B cell (primary cell): ENCODE measurements around the gene AMDHD2. TPM values are rescaled to one million over a fixed set of nuclear protein-coding genes. Genes with fewer than 3 reads are reported as not detected.

Experiments used
- ATAC-seq: fragments of 200-7000 bp; cut with Tn5 transposase; one replicate; pipeline ENCODE4 v1.10.0; 2021; ENCODE audit warnings: low read depth, mild to moderate bottlenecking, moderate number of reproducible peaks, moderate library complexity
- CTCF ChIA-PET: fragments of 350-600 bp; sonication (Branson Sonifier 250); formaldehyde crosslinking; loops from one replicate; lab custom pipeline; 2021; ENCODE audit warnings: antibody characterized with exemption, inconsistent platforms; lab: Charles Lee
- POLR2A ChIA-PET: fragments of 350-600 bp; sonication (Branson Sonifier 250); formaldehyde crosslinking; loops from one replicate; lab custom pipeline; 2021; ENCODE audit warnings: antibody characterized with exemption; lab: Charles Lee
- DNase-seq: peaks from one replicate; pipeline ENCODE4 v3.0.0; 2013
- H2AFZ ChIP-seq: 2 replicates; pipeline ENCODE4 v1.6.1; 2012; ENCODE audit warnings: mild to moderate bottlenecking, low read depth, low read length; ENCODE audit not compliant: insufficient read depth, poor library complexity, severe bottlenecking
- H3K27ac ChIP-seq, 2 donors: 1 replicate in 1 of 2; 2 replicates in 1 of 2; pipeline ENCODE4 v1.5.1; 2012 to 2013; ENCODE audit warnings: low read length in 2 of 2, mild to moderate bottlenecking in 2 of 2, moderate library complexity in 1 of 2
- H3K27me3 ChIP-seq, 4 experiments: fragments of 200-600 bp in 1 of 4; sonication (generic) in 1 of 4; replicated peaks in 1 of 4; 1 replicate in 2 of 4; 2 replicates in 2 of 4; pipeline versions ENCODE4 v1.6.1 to v1.7.0; 2013 to 2016; ENCODE audit warnings: low read length in 3 of 4, mild to moderate bottlenecking in 2 of 4, mixed read lengths in 1 of 4, moderate library complexity in 1 of 4; ENCODE audit not compliant: insufficient read depth in 4 of 4, control insufficient read depth in 3 of 4; ENCODE audit errors: control extremely low read depth in 1 of 4
- H3K36me3 ChIP-seq, 2 experiments: replicated peaks in 1 of 2; 1 replicate in 1 of 2; 2 replicates in 1 of 2; pipeline versions ENCODE4 v1.6.1 to v1.7.1; 2013; ENCODE audit warnings: low read length in 1 of 2; ENCODE audit not compliant: insufficient read depth in 2 of 2, control insufficient read depth in 1 of 2; ENCODE audit errors: control extremely low read depth in 1 of 2, extremely low read depth in 1 of 2
- H3K4me1 ChIP-seq, 2 donors: fragments of 200-600 bp in 1 of 2; sonication (generic) in 1 of 2; 1 replicate in 1 of 2; 2 replicates in 1 of 2; pipeline versions ENCODE4 v1.5.1 to v1.6.1; 2013 to 2017; ENCODE audit warnings: low read length in 2 of 2; ENCODE audit not compliant: control insufficient read depth in 2 of 2, insufficient read depth in 2 of 2
- H3K4me2 ChIP-seq: replicated peaks from 2 replicates; pipeline ENCODE3; 2012; ENCODE audit warnings: mild to moderate bottlenecking, low read depth, low read length; ENCODE audit not compliant: poor library complexity, severe bottlenecking
- H3K4me3 ChIP-seq, 5 experiments: fragments of 200-600 bp in 1 of 5; sonication (generic) in 1 of 5; 1 replicate in 3 of 5; 2 replicates in 2 of 5; pipeline versions ENCODE4 v1.5.1 to v1.7.0; 2011 to 2016; ENCODE audit warnings: low read length in 4 of 5, mild to moderate bottlenecking in 4 of 5, low read depth in 2 of 5, control low read depth in 1 of 5, moderate library complexity in 1 of 5; ENCODE audit not compliant: insufficient read depth in 1 of 5; ENCODE audit errors: control extremely low read depth in 1 of 5, extremely low read depth in 1 of 5
- H3K79me2 ChIP-seq: fragments of 200-600 bp; sonication (generic); one replicate; pipeline ENCODE4 v1.6.0; 2016; ENCODE audit warnings: low read length; ENCODE audit not compliant: control insufficient read depth, insufficient read depth
- H3K9ac ChIP-seq: fragments of 200-600 bp; sonication (generic); 2 replicates; pipeline ENCODE4 v1.6.1; 2017; ENCODE audit warnings: mild to moderate bottlenecking, low read length, moderate library complexity
- H3K9me3 ChIP-seq, 3 donors: one replicate each; pipeline versions ENCODE4 v1.6.1 to v1.7.1; 2013; ENCODE audit warnings: low read length in 2 of 3; ENCODE audit not compliant: control insufficient read depth in 2 of 3, insufficient read depth in 1 of 3; ENCODE audit errors: control extremely low read depth in 1 of 3
- H4K20me1 ChIP-seq: 2 replicates; pipeline ENCODE4 v1.6.0; 2012; ENCODE audit warnings: mild to moderate bottlenecking, low read length; ENCODE audit not compliant: insufficient read depth, control insufficient read depth, poor library complexity, severe bottlenecking
- H3K27ac Mint-ChIP-seq: one replicate; pipeline ENCODE4 v1.8.0; 2021; ENCODE audit warnings: mixed read lengths
- H3K27me3 Mint-ChIP-seq: one replicate; pipeline ENCODE4 v1.8.0; 2021; ENCODE audit warnings: mixed read lengths
- H3K4me1 Mint-ChIP-seq: one replicate; pipeline ENCODE4 v1.8.0; 2021; ENCODE audit warnings: mixed read lengths
- H3K4me3 Mint-ChIP-seq: one replicate; pipeline ENCODE4 v1.8.0; 2021; ENCODE audit warnings: mixed read lengths
- H3K9me3 Mint-ChIP-seq: one replicate; pipeline ENCODE4 v1.8.0; 2022; ENCODE audit warnings: mixed read lengths; ENCODE audit not compliant: insufficient read depth
- EZH2 ChIP-seq: IDR thresholded peaks from 2 replicates; pipeline ENCODE4 v1.6.1; 2012; ENCODE audit warnings: borderline replicate concordance, low read depth, mild to moderate bottlenecking, moderate library complexity, low read length; ENCODE audit not compliant: insufficient read depth, poor library complexity, severe bottlenecking
- WGBS: methylation state at CpG from one replicate; pipeline ENCODE4 v1.1.5; 2013; ENCODE audit warnings: missing lambda C conversion rate; ENCODE audit not compliant: insufficient coverage; 5-methylcytosine and 5-hydroxymethylcytosine counted together
- intact Hi-C: fragments of 100-400 bp; cut with micrococcal nuclease; formaldehyde crosslinking; loops from one replicate; pipeline ENCODE4 v1.10.0; 2022
- polyA plus RNA-seq: library from polyadenylated mRNA; depleted of rRNA; stranded (reverse); fragments of >200 nt; gene quantifications from 2 replicates; pipeline ENCODE4 v1.2.3, GENCODE V29; 2012
- total RNA-seq, 2 donors: library from RNA; stranded (reverse); fragments of 120-200 nt in 1 of 2; gene quantifications; 1 replicate in 1 of 2; 2 replicates in 1 of 2; pipeline versions ENCODE4 v1.2.3 to v1.2.4, GENCODE V29; 2013 to 2022
- TF ChIP-seq, protein P1 (sequence below): fragments of 200-600 bp; IDR thresholded peaks from one replicate; pipeline ENCODE4 v1.8.0; 2022; ENCODE audit warnings: antibody characterized with exemption, mild to moderate bottlenecking

Gene AMDHD2
- total and polyA plus RNA-seq, 2 donors (not counting 1 experiment from before 2014, with no cell fraction given), result 133 to 209 TPM

- Histone ChIP-seq H3K4me2 (peak overlapping the region; percentile 76), H3K4me1 (peaks cover 81 to 89% of the 10 kb centered on the region in 2 donors), H3K27ac (peak overlapping the region in 1 of 2 donors; percentile 100), H3K36me3 (no peaks in the 10 kb centered on the region), H2AFZ (no peak overlapping the region), H4K20me1 (peaks cover 18% of the 10 kb centered on the region), H3K27me3 (no peaks in the 10 kb centered on the region), H3K9ac (no peak overlapping the region), H3K9me3 (no peaks in the 10 kb centered on the region), H3K79me2 (peaks cover 54% of the 10 kb centered on the region), H3K4me3 (no peak overlapping the region)
- TF ChIP-seq EZH2, result no peak
- TF ChIP-seq, protein P1, sequence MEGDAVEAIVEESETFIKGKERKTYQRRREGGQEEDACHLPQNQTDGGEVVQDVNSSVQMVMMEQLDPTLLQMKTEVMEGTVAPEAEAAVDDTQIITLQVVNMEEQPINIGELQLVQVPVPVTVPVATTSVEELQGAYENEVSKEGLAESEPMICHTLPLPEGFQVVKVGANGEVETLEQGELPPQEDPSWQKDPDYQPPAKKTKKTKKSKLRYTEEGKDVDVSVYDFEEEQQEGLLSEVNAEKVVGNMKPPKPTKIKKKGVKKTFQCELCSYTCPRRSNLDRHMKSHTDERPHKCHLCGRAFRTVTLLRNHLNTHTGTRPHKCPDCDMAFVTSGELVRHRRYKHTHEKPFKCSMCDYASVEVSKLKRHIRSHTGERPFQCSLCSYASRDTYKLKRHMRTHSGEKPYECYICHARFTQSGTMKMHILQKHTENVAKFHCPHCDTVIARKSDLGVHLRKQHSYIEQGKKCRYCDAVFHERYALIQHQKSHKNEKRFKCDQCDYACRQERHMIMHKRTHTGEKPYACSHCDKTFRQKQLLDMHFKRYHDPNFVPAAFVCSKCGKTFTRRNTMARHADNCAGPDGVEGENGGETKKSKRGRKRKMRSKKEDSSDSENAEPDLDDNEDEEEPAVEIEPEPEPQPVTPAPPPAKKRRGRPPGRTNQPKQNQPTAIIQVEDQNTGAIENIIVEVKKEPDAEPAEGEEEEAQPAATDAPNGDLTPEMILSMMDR, result no peak
- Mint-ChIP-seq H3K27me3 (no peaks in the 10 kb centered on the region), H3K4me1 (peaks cover 81% of the 10 kb centered on the region), H3K27ac (peak overlapping the region; percentile 70), H3K4me3 (peak overlapping the region; percentile 34), H3K9me3 (no peaks in the 10 kb centered on the region)
- ATAC-seq (no peak), DNase-seq (peak; percentile 34)
- 91% methylated on average over 23 of the region's 24 CpGs for WGBS
- CTCF ChIA-PET, result interaction anchor here (0.7 to 2.2 kb wide), 2 partner anchors 11 to 303 kb away, joined by 3 to 9 read pairs; no protein-coding TSS in a partner anchor
- intact Hi-C loops, result loop anchor here (2.0 kb wide), 1 partner anchor 170 kb away; the partner anchor contains the start of gene ABCA3
- POLR2A ChIA-PET, result interaction anchor here (0.9 kb wide), 1 partner anchor 44 kb away, joined by 5 read pairs; no protein-coding TSS in a partner anchor
Measured at GRCh38 chr16:2511128-2511800, 8.9 kb upstream of the AMDHD2 start.
